Right renal cortex interstitium (tissue), 3 donors: ENCODE data around the gene DNAJC30. TPM values are rescaled to one million over a fixed set of nuclear protein-coding genes. Genes with fewer than 3 reads are reported as not detected.
A peak's percentile ranks its signal among the peaks of the same experiment; 100 is the strongest.
"Not testable (repeated sequence)": the region's sequence is repeated elsewhere in the genome, so short reads cannot be mapped to it uniquely, and the experiment has no call there.

Experiments
- DNase-seq, 3 donors: peaks; one replicate each; pipeline ENCODE4 v3.0.0-alpha.2; 2013; ENCODE audit warnings: low read depth in 3 of 3, low spot score in 2 of 3
- polyA plus RNA-seq, 3 donors: library from polyadenylated mRNA; unstranded; fragments of 120-200 nt; gene quantifications; one replicate each; pipeline ENCODE4 v1.2.1, GENCODE V29; 2013; ENCODE audit not compliant: insufficient read length in 3 of 3

The DNAJC30 gene
- polyA plus RNA-seq, 3 donors: 9.1 to 11.5 (median 10.2) TPM

DNA sequence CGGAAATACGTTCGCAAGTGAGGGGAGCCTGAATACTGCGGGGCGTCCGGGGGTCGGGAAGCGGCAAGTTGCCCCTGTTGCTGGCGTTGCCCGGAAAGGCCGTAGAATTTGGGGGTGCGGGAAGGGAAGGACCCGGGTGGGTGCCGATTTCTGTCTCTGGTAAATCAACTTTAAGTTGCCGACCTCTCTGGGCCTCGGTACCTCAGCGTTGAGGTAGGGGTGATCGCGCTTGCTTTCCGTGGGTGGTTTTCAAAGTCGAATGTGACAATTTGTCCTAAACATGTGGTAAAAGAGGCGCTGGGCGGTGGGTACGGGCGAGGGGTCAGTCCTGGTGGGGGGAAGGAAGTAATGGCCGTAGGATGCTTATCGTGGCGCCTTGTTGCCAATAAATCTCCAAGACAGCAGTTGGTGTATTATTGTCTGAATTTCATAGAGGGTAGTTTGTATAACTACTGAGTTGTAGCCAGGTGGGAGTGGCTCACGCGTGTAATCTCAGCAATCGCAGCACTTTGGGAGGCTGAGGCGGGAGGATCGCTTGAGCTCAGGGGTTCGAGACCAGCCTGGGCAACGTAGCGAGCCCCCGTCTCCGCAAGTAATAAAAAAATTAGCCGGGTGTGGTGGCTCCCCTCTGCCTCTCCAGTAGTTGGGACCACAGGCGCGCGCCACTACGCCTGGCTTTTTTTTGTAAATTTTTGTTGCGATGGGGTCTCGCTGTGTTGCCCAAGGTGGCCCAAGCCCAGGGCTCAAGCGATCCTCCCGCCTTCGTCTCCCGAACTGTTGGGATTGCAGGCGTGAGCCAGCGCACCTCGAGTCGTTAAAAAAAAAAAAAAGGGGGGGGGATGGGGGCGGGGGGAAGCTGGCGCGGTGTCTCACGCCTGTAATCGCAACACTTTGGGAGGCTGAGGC is 788 bp upstream of the DNAJC30 start:
- no peak for DNase-seq

DNA sequence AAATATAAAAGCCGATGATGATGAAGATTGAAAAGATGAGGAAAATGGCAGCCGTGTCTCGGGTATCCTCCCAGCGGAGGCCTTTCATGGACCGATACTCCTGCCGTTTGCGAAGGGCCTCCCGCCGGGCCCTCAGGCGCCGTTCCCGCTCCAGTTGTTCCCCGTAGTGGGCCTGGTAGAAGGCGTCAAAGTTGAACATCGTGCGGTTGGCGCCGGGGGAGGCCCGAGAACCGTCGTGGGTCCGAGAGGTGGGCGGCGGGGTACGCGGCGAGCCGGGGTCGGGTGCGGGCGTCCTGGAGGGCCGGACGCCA is 553 bp downstream of the DNAJC30 start:
- no peak for DNase-seq

DNA sequence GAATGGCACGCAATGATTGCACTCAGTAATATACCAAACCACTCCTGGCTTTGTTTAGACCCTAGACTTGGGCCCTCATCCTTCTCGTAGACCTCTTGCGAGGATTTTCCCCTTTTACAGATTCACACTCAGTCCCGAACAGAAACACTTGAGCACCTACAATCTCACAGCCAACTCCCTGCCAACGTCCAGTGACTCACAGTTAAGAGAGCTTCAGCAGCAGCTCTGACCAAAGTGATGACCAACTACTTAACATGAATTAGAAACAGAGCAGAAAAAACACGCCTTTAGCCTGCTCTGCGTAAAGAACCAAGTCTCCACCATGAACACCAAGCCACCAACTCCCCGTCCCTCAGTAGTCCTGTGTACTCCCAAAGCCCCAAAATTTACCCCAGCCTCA is 2.2 kb downstream of the DNAJC30 start:
- no peak for DNase-seq

DNA sequence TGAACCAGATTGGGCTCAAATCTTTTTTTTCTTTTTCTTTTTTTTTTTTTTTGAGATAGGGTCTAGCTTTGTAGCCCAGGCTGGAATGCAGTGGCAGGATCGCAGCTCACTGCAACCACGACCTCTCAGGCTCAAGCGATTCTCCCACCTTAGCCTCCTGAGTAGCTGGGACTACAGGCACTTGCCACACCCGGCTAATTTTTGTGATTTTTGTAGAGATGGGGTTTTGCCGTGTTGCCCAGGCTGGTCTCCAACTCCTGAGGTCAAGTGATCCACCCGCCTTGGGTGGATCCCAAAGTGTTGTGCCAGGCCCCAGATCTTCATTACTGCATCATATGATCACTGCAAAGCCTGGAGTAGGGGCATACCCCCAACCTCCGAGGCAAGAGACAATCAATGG is 2.8 kb downstream of the DNAJC30 start:
- no peak for DNase-seq

DNA sequence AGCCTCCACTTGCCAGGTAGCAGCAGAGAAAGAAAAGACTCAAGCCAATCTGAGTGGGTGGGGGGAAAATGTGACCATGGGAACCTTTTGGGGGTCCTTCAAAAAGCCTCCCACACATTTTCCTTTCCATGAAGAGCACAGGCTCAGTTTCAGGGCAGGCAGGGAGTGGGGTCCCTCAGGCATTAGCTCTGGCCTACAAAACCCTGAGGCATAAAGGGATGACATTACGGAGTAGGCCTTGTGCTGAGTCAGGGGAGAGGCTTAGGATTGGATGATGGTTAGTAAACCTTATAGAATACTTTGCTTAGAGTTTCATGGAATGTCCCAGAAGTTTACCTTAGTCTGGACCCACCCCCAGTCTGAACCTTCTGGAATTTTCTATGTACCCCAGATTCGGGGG is 3.5 kb downstream of the DNAJC30 start:
- DNase-seq: no peak

DNA sequence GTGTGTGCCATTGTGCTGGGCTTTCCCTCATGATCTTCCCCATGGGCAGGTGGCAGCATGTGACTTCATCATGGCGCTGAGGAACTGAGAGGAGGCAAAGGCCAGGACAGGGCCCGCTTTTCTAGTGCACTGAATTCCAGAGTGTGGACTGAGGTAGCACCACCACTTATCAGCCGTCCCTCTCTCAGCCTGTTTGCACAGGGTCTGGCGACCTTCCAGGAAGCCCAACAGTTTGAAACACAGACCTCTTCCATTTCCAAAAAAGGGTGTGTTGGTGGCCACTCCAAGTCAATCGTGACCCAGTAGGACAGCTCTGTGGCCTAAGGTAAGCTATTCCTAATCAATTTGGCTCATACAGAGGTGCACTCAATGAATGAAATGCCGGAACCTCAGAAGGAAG is 4.4 kb downstream of the DNAJC30 start:
- no peak for DNase-seq

DNA sequence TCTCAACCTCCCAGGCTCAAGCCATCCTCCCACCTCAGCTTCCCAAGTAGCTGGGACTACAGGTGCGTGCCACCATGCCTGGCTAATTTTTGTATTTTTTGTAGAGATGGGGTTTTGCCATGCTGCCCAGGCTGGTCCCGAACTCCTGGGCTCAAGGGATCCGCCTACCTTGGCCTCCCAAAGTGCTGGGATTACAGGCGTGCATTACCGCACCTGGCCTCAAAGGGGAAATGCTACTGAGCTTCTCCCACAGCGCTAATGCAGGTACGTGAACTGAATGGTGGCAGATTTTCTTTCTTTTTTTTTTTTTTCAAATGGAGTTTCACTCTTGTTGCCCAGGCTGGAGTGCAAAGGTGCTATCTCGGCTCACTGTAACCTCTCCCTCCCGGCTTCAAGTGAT is 7.2 kb downstream of the DNAJC30 start:
- not testable (repeated sequence) for DNase-seq

DNA sequence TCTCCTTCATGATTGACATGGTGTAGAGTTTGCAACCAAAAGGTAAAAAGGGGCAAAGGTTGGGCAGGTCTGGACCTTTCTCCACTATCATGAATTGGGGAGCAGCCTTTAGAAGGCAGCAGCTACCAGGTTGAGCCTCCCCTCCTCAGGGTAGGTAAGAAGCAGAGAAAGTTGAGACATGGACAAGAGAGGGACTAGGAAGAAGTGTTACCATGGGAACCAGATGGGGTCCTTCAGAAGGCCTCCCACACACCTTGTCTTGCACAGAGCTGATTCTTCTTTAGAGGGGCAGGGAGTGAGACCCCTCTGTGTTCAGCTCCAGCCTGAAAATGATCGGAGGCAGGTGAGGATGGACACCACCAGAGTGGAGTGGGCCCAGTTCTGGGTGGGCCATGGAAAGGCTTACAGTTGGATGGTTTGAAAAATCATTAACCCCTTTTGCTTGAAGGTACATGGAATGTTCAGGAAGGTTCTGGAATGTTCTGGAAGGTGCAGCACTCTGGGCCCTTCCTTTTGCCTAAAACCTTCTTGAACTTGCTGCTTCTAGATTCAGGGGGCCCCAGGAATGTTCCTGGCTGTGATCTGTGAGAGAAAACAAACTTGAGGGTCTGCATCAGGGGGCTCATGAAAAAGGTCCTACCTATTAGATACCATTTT is 8.7 kb downstream of the DNAJC30 start:
- no peak for DNase-seq

DNA sequence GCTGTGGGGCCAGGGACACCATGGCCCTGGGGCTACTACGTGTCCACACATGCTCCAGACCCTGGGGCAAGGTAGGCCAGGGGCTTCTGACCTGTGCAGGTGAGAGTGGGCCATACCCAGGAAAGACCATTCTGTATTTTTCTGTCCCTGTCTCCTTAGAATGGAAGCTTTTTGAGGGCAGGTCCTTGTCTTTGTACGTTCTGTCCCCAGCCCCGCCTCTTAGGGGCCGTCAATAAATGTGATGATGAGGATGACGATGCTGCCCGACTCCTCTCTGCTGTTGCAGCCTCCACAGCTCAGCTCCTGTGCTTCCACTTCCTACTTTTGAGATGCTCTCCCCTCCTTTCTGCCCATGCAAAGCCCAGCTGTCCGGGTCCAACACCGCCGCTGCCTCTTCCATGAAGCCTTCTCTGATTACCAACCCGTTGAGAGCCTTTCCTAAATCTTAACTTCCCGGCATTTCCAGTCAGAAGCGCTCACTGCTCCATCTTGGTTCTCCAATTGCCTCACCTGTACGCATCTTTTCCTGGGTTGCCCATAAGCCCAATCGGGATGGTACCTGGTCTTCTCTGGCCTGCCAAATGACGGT is 11.3 kb downstream of the DNAJC30 start:
- no peak for DNase-seq

DNA sequence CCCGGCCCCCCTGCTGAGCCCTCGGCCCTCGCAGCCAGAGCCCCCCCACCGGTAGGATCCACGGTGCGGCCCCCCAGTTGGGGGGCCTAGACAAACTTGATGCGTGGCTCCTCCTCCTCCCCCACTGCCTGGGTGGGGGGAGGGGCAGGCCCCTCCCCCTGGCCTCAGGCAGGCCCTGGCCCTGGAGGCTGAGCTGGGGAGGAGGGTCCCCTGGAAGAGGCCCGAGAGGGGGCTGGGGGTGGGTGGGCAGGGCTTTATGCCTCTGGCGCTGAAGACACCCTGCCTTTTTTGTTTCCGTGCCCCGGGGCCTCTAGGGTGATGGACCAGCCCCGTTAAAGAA is 12.0 kb downstream of the DNAJC30 start:
- no peak for DNase-seq

DNA sequence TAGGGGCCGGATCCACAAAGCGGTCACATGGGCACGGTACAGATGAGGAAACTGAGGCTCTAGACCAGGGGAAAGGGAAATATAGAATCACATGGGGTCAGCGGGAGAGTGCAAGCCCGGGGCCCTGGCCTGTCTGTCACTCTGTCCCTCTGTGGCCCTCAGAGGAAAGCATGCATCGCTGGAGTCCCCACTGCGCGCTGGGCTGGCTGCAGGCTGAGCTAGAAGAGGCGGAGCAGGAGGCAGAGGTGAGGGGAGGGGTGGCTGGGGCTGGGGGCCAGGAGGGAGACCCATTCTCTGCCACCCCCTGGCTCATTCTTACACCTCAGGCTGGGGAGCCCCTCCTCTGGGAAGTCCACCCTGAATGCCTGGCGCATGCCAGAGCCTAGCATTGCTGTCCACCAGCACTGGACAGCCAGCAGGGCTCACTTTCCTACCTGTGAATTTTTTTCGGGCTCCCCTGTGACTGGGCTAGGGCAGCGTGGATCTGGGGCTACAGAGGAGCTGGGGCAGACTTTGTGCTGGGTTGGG is 13.3 kb downstream of the DNAJC30 start:
- no peak for DNase-seq

DNA sequence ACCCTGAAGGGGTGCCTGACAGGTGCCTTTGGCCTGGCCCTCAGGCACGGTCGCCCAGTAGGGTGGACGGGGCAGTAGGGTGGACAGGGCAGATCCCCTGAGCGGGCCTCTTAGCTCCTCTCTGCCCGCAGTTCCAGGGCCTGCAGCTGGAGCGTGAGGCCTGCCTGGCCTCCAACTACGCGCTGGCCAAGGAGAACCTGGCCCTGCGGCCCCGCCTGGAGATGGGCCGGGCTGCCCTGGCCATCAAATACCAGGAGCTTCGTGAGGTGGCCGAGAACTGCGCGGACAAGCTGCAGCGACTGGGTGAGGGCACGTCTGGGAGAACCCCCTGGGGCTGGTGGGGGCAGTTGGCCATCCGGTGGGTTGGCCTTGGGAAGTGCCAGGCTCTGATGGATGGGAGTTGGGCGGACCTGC is 14.0 kb downstream of the DNAJC30 start:
- DNase-seq: no peak

DNA sequence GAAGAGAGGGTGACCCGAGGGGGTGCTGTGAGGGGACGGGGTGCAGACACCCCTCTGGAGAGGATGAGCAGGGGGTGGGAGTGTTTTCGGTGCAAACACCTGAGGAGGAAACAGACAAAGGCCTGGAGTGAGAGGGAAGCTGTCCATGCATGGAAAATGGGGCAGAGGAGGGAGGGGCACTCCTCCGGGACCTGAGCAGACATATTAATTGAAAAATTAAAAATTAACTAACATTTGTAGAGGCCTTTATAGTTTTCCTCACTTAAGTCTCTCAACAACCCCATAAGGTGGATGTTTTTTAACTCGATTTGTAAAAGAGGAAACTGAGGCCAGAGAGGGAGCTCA is 14.4 kb downstream of the DNAJC30 start:
- DNase-seq: no peak

DNA sequence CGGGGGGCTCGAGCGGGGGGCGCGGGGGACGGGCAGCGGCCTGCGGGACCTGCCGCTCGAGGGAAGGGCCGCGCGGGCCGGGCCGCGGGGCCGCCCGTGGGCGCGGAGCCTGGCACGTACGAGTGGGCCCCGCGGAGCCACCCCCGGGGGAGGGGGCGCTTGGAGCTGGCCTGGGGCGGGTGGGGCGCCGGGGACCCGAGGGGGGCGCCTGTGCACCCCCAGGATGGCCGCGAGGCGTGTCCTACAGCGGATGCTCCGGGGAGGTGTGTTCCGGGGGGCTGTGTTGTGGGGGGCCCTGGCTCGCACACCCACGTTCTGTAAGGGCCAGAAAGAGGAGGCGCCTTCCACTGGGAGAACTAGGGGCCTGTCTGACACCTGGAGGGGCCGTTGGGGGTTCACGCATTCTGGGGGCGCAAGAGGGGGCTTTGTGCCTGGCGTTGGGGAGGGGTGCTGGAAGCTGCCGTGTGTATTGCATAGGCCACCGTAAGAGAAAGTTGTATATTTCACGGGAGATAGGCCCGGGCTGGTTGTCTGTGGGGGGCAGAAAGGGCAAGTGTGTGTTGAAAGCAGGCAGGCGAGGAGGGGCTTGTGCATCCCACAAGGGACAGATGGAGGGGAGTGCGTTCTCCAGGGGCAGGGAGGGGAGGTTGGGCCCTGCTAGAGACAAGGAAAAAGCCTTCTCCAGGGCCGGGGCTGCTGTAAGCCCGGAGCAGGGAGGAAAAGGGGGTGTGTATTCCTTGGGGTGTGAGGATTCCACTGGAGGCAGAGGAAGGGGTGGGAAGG is 15.0 kb downstream of the DNAJC30 start:
- no peak for DNase-seq

DNA sequence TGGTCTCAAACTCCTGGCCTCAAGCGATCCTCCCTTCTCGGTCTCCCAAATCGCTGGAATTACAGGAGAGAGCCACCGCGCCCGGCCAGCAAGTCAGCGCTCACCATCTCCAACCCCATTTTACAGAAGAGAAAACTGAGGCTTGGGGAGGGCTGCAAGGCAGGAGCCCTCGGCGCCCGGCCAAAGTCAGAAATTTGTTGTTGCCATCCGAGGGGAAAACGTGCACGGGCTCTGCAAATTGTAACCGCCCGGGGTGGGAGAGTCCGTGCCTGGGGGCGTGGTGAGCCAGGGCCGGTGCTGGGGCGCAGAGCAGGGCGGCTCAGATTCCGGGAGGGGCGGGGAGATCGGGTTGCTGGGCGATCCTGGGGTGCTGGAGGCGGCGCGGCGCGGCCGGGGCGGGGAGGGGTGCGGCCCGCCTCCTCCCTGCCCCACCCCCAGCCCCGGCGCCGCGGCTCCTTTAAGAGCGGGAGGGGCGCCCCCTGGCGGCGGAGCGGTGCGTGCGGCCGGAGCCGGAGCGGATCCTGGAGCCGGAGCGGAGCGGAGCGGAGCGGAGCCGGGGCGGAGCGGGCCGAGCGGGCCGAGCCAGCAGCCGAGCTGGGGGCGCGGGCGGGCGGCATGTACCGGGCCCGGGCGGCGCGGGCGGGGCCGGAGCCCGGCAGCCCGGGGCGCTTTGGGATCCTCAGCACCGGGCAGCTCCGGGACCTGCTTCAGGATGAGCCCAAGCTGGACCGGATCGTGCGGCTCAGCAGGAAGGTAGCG is 15.7 kb downstream of the DNAJC30 start, which contains the start of gene VPS37D:
VPS37D (plus strand) TSS at position 488 of the 759 bp plus-strand sequence; CDS start at position 616, 128 bp downstream.
- peak; percentile 48 to 84 (median 84) for DNase-seq

DNA sequence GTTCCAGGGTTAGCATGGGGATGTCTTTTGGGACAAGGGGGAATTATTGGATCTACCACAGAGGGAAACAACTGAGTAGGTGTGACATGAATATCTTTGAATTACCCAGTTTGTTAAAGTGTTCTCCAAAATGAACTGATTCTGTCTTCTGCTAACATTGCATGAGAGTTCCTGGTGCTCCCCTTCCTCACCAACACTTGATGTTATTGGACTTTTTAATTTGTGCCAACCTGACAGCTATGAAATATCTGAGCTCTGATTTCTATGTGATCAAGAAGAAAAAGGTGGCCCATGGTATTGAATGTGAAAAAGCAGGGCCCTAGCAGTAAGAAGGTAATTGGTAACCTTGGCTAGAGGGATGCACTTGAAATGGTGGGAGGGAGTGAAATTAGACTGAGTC is 20.2 kb downstream of the DNAJC30 start:
- no peak for DNase-seq

DNA sequence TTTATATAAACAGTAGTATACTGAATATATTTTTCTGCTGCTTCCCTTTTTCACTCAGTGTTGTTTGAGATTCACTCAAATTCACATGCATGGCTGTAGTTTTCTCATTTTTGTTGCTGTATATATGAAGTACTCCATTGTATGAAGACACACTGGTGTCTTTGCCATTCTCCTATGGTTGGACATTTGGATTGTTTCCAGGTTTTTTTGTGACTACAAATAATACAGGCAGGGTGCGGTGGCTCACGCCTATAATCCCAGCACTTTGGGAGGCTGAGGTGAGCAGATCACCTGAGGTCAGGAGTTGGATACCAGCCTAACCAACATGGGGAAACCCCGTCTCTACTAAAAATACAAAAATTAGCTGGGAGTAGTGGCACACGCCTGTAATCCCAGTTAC is 22.7 kb downstream of the DNAJC30 start:
- not testable (repeated sequence) for DNase-seq

DNA sequence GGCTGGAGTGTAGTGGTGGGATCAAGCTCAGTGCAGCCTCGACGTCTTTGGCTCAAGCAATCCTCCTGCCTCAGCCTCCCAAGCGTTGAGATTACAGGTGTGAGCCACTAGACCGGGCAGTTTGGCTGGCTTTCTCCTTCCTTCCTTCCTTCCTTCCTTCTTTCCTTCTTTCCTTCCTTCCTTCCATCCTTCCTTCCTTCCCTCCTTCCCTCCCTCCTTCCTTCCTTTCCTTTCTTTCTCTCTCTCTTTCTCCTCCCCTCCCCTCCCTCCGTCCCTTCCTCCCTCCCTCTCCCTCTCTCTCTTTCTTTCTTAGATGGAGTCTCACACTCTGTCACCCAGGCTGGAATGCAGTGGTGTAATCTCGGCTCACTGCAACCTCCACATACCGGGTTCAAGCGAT is 23.3 kb downstream of the DNAJC30 start:
- DNase-seq: no peak

DNA sequence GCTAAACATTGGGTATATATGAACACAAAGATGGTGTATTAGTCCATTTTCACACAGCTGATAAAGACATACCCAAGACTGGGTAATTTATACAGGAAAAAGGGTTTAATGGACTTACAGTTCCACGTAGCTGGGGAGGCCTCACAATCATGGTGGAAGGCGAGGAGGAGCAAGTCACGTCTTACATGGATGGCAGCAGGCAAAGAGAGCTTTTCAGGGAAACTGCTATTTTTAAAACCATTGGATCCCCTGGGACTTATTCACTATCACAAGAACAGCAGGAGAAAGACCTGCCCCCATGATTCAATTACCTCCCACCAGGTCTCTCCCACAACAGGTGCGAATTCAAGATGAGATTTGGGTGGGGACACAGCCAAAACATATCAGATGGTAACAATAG is 27.9 kb downstream of the DNAJC30 start:
- not testable (repeated sequence) for DNase-seq

DNA sequence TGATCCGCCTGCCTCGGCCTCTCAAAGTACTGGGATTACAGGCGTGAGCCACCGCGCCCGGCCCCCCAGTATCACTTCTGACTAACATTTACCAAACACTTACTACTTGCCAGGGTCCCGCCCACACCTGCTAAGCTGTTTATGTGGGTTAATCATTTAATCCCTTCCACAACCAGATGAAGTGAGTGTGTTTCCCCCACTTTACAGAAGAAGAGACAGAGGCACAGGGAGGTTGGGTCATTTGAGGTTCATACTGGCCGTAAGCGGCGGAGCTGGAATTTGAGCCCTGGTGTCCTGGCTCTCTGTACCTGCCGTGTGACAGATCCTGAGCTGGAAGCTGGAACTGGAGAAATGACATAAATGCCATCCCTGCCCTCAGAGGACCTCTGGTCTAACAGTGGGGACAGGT is 30.7 kb downstream of the DNAJC30 start:
- DNase-seq: no peak
